HepG2 (cell line): Measurements from ENCODE around the gene IRF1. TPM values are rescaled to one million over a fixed set of nuclear protein-coding genes. Genes with fewer than 3 reads are reported as not detected.

Experiments used
- DNMT1 ChIP-seq: sonication (generic); formaldehyde crosslinking; IDR thresholded peaks from 2 replicates; pipeline ENCODE4 v1.5.1; 2020; ENCODE audit warnings: mild to moderate bottlenecking, missing genetic modification reagents
- GPN1 ChIP-seq: sonication (generic); formaldehyde crosslinking; IDR thresholded peaks from 2 replicates; pipeline ENCODE4 v1.5.1; 2020; ENCODE audit warnings: missing genetic modification reagents, borderline replicate concordance
- HNRNPLL ChIP-seq: fragments of 200-400 bp; formaldehyde crosslinking; IDR thresholded peaks from 2 replicates; pipeline ENCODE4 v1.6.1; 2017; ENCODE audit warnings: mild to moderate bottlenecking, low read depth, low read length; ENCODE audit not compliant: poor library complexity, severe bottlenecking
- IRF2 ChIP-seq: IDR thresholded peaks from 2 replicates; pipeline ENCODE4 v1.6.1; 2018; ENCODE audit warnings: missing genetic modification reagents, missing compliant biosample characterization
- ISX ChIP-seq: sonication (generic); formaldehyde crosslinking; conservative IDR thresholded peaks from 2 replicates; pipeline ENCODE4 v1.5.0; 2020; ENCODE audit warnings: missing genetic modification reagents
- KMT2A ChIP-seq: sonication (generic); formaldehyde crosslinking; IDR thresholded peaks from 2 replicates; pipeline ENCODE4 v1.4.0; 2020; ENCODE audit warnings: missing genetic modification reagents
- MED1 ChIP-seq: sonication (generic); formaldehyde crosslinking; IDR thresholded peaks from 2 replicates; pipeline ENCODE4 v1.4.0; 2020; ENCODE audit warnings: missing genetic modification reagents
- MEIS2 ChIP-seq: sonication (generic); formaldehyde crosslinking; IDR thresholded peaks from 2 replicates; pipeline ENCODE4 v1.9.0; 2021; ENCODE audit warnings: mild to moderate bottlenecking, missing genetic modification reagents
- MNT ChIP-seq: fragments of 450-650 bp; IDR thresholded peaks from 2 replicates; pipeline ENCODE4 v1.6.1; 2016
- NCOA1 ChIP-seq: sonication (generic); formaldehyde crosslinking; IDR thresholded peaks from 2 replicates; pipeline ENCODE4 v1.9.0; 2021; ENCODE audit warnings: missing genetic modification reagents
- PREB ChIP-seq: sonication (generic); formaldehyde crosslinking; IDR thresholded peaks from 2 replicates; pipeline ENCODE4 v1.4.0; 2020; ENCODE audit warnings: missing genetic modification reagents
- THYN1 ChIP-seq: sonication (generic); formaldehyde crosslinking; IDR thresholded peaks from 2 replicates; pipeline ENCODE4 v1.8.1; 2023; ENCODE audit warnings: low read depth, mild to moderate bottlenecking, moderate library complexity, missing genetic modification reagents, borderline replicate concordance
- U2AF2 ChIP-seq: fragments of 200-400 bp; formaldehyde crosslinking; IDR thresholded peaks from 2 replicates; pipeline ENCODE4 v1.6.1; 2017; ENCODE audit warnings: low read depth, mild to moderate bottlenecking, low read length
- YY1 ChIP-seq: IDR thresholded peaks from 2 replicates; pipeline ENCODE4 v1.6.1; 2011; ENCODE audit warnings: low read length, low read depth, moderate library complexity, mild to moderate bottlenecking; ENCODE audit not compliant: insufficient read depth, insufficient replicate concordance
- ZFP37 ChIP-seq: sonication (generic); formaldehyde crosslinking; IDR thresholded peaks from 2 replicates; pipeline ENCODE4 v1.4.0; 2020; ENCODE audit warnings: missing genetic modification reagents, borderline replicate concordance
- ZNF121 ChIP-seq: sonication (generic); formaldehyde crosslinking; IDR thresholded peaks from 2 replicates; pipeline ENCODE4 v1.5.0; 2020; ENCODE audit warnings: mild to moderate bottlenecking, missing genetic modification reagents
- ZNF292 ChIP-seq: sonication (generic); formaldehyde crosslinking; IDR thresholded peaks from 2 replicates; pipeline ENCODE4 v1.8.1; 2022; ENCODE audit warnings: mild to moderate bottlenecking, low read depth, missing genetic modification reagents, borderline replicate concordance
- ZNF335 ChIP-seq: sonication (generic); formaldehyde crosslinking; IDR thresholded peaks from 2 replicates; pipeline ENCODE4 v1.4.0; 2020; ENCODE audit warnings: missing genetic modification reagents
- ZNF382 ChIP-seq: sonication (generic); formaldehyde crosslinking; IDR thresholded peaks from 2 replicates; pipeline ENCODE4 v1.5.0; 2020; ENCODE audit warnings: missing genetic modification reagents, mild to moderate bottlenecking, borderline replicate concordance
- ZNF558 ChIP-seq: sonication (generic); formaldehyde crosslinking; IDR thresholded peaks from 2 replicates; pipeline ENCODE4 v1.9.0; 2022; ENCODE audit warnings: mild to moderate bottlenecking, missing genetic modification reagents, borderline replicate concordance
- ZNF780A ChIP-seq: sonication (generic); formaldehyde crosslinking; IDR thresholded peaks from 2 replicates; pipeline ENCODE4 v1.8.0; 2022; ENCODE audit warnings: mild to moderate bottlenecking, missing genetic modification reagents, moderate library complexity
- ZNF784 ChIP-seq: sonication (generic); formaldehyde crosslinking; IDR thresholded peaks from 2 replicates; pipeline ENCODE4 v1.5.1; 2020; ENCODE audit warnings: missing genetic modification reagents, mild to moderate bottlenecking, borderline replicate concordance
- polyA plus RNA-seq, 8 experiments: library from polyadenylated mRNA; depleted of rRNA in 3 of 8; stranded (reverse) in 7 of 8; unstranded in 1 of 8; fragments of >200 nt; fragmentation: Illumina TruSeq in 4 of 8; extraction: Trizol in 4 of 8; gene quantifications; 2 replicates each; pipeline versions ENCODE4 v1.2.1 to v1.2.3, GENCODE V29; 2011 to 2016; ENCODE audit warnings: low read depth in 4 of 8, missing spikeins in 1 of 8, mixed read lengths in 1 of 8; ENCODE audit not compliant: insufficient read depth in 1 of 8
- total RNA-seq, 5 experiments: library from RNA; depleted of rRNA; stranded (reverse); fragments of >200 nt; fragmentation: Illumina TruSeq; extraction: Trizol; gene quantifications; 2 replicates each; pipeline ENCODE4 v1.2.3, GENCODE V29; 2016; ENCODE audit warnings: low read depth in 1 of 5
- TF ChIP-seq, protein P1 (sequence below): sonication (generic); formaldehyde crosslinking; IDR thresholded peaks from 2 replicates; pipeline ENCODE4 v1.4.0; 2020; ENCODE audit warnings: missing genetic modification reagents
- TF ChIP-seq, protein P2 (sequence below): sonication (generic); formaldehyde crosslinking; IDR thresholded peaks from 2 replicates; pipeline ENCODE4 v1.5.0; 2020; ENCODE audit warnings: mild to moderate bottlenecking, missing genetic modification reagents, moderate library complexity

IRF1 gene
- total and polyA plus RNA-seq, 2 of the 13 experiments (the other 11 are each of a cell fraction or from before 2014, with no cell fraction given): 4.1 to 8.8 TPM

DNA sequence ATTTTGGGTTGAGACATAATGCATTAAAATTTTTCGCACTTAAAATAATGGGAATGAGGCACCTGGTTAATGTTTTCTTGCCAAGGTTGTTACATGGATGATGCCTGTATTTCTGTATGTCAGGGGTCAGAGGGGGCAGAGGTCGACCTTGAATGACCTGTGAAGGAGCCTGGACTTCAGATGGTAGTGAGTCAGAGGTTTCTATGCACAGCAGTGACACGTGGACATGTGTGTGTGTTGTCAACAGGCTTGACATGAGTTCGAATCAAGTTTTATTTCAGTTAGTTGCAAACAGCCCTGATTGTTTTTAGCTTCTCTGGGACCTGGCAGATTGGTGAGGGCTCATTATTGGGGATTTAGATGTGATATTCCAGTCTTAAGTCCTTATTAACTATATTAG, 49.1 kb upstream of the IRF1 start (continued):
- TF ChIP-seq MEIS2: no peak
- TF ChIP-seq MED1 (CRISPR knock-in tag): peak; percentile 46; the same call in 1 of the 2 replicates
- no peak for TF ChIP-seq ZNF292
- no peak for TF ChIP-seq ZNF335 (CRISPR knock-in tag)
- TF ChIP-seq, protein P1, sequence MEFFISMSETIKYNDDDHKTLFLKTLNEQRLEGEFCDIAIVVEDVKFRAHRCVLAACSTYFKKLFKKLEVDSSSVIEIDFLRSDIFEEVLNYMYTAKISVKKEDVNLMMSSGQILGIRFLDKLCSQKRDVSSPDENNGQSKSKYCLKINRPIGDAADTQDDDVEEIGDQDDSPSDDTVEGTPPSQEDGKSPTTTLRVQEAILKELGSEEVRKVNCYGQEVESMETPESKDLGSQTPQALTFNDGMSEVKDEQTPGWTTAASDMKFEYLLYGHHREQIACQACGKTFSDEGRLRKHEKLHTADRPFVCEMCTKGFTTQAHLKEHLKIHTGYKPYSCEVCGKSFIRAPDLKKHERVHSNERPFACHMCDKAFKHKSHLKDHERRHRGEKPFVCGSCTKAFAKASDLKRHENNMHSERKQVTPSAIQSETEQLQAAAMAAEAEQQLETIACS (CRISPR knock-in tag): no peak
- TF ChIP-seq KMT2A: no peak
- no peak for TF ChIP-seq ZNF784 (CRISPR knock-in tag)
- TF ChIP-seq HNRNPLL: no peak
- TF ChIP-seq ZNF382 (CRISPR knock-in tag): no peak
- TF ChIP-seq PREB (CRISPR knock-in tag): no peak
- no peak for TF ChIP-seq ZNF558 (CRISPR knock-in tag)
- no peak for TF ChIP-seq THYN1 (CRISPR knock-in tag)
- TF ChIP-seq NCOA1 (CRISPR knock-in tag): no peak
- TF ChIP-seq, protein P2, sequence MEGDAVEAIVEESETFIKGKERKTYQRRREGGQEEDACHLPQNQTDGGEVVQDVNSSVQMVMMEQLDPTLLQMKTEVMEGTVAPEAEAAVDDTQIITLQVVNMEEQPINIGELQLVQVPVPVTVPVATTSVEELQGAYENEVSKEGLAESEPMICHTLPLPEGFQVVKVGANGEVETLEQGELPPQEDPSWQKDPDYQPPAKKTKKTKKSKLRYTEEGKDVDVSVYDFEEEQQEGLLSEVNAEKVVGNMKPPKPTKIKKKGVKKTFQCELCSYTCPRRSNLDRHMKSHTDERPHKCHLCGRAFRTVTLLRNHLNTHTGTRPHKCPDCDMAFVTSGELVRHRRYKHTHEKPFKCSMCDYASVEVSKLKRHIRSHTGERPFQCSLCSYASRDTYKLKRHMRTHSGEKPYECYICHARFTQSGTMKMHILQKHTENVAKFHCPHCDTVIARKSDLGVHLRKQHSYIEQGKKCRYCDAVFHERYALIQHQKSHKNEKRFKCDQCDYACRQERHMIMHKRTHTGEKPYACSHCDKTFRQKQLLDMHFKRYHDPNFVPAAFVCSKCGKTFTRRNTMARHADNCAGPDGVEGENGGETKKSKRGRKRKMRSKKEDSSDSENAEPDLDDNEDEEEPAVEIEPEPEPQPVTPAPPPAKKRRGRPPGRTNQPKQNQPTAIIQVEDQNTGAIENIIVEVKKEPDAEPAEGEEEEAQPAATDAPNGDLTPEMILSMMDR: no peak
- no peak for TF ChIP-seq ZFP37 (CRISPR knock-in tag)
- TF ChIP-seq IRF2: no peak
- no peak for TF ChIP-seq GPN1 (CRISPR knock-in tag)
- TF ChIP-seq ISX (CRISPR knock-in tag): no peak
- TF ChIP-seq ZNF121 (CRISPR knock-in tag): no peak
- no peak for TF ChIP-seq ZNF780A
- no peak for TF ChIP-seq U2AF2
- TF ChIP-seq MNT: peak; percentile 93
- no peak for TF ChIP-seq YY1
- no peak for TF ChIP-seq DNMT1
